Stimulated activated CD4-positive, alpha-beta T cell treated with anti-CD3 and anti-CD28 coated beads, Interleukin-1b, Interleukin-23, amount 100 ng/mL, for 1 hour (primary cell): ENCODE data around the gene WASF1.

Source experiments
- DNase-seq, 2 donors: peaks; one replicate each; pipeline ENCODE4 v3.0.0-alpha.2; 2020; ENCODE audit warnings: low read depth in 2 of 2

WASF1 gene

DNA sequence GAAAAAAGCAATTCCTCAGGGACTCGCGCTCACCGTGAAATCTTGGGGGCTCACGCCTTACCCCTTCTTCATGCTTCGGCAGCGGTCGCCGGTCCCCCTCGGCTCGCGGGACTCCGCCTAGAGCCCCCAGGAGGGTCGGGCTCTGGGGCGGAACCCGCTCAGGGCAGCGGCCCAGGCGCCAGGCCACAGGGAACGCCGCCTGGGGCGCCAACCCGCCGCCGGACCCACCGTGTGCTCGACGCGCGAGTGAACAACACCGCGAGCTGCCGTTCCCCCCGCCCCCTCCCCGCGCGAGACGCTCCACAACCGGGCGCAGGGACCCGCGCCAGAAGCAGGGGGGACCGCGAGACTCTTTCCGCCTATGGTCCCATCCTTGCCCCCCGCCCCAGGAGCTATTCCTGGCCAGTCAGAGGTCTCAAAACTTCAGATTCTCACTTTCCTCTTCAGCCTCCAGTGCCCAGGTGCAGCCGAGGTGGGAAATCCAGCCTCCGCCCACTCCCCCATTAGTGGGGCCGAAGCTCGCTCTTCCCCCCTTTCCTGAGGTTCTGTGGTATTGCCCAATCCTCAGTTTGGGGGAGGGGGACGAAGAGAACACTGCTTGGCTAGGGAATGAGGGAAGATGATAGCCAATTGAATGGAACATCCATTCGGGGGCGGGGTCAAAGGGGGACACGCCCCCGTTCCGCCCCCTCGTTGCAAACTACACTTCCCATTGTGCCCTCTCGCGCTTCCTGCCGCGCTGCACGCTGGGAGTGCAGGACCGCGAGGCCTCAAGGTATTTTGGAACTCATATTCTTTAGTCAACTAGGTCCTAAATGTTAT is at the start of gene WASF1:
TSS of gene WASF1 (minus strand) at position 265 of the 822 bp plus-strand sequence. CDS start 52,069 bp downstream, outside the sequence.
- peak; percentile 62 to 81 for DNase-seq

DNA sequence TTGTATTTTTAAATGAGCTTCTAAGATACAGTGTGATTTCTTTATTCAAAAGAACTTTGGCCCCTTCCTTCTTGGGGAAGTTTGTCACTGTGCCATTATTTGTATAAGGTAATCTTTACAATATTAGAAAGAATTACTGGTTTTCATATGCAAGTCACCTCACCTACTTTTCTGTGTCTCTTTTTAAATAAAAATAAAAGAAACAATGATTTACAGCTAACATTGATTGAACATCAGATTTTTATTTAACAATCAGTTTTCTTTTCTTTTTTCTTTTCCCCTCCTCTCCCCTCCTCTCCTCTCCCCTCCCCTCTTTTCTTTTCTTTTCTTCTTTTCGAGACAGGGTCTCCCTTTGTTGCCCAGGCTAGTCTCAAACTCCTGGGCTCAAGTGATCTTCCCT is 46.8 kb upstream of the WASF1 start:
- DNase-seq, result no peak

DNA sequence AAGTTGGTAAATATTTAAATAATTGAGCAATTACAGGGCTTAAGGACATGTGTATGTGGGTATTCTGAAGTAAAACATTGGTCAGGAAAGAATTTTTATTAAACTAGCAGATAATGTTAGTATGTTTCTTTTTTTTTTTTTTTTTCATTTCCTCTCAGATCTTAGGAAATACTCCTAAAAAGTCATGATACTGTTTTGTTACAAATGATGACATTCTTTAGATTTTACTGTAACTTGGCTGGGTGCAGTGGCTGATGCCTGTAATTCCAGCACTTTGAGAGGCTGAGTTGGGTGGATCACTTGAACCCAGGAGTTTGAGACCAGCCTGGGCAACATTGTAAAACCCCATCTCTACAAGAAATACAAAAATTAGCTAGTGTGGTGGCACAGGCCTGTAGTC is 42.3 kb upstream of the WASF1 start:
- no peak for DNase-seq

DNA sequence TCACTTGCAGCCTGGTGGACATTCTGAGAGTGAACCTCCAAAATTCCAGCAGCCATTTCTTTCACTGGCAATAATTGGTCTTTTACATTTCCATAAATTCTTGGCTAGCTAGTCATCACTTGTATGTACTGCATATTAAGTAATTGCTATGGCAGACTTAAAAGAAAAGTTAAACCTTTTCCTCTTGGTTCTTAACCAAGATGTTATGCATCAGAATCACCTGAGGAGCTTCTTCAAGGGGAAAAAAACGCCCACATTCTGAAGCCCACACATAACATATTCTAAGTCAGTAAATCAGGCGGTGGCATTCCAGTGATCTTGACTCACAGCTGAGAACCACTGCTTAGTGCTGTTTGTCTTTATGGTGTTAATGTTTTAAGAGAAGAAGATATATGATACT is 37.8 kb upstream of the WASF1 start:
- DNase-seq, result no peak

DNA sequence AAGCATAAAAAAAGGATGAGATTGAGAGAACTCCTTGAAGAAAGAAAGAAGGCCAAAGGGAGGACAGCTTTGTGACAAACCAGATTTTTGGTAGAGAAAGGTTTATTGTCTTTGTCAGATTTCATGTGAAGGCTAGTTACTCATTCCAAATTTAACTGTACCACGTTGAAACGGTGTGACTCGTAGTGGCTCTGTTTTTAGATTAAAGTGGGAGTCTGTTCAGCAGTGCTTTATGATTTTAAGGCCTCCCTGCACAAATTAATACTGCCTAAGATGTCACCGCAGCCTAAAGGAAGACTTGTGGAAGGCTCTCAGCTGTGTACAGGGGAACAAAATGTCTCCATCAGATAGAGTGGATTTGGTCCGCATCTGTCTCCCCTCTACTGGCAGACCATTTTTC is 36.7 kb upstream of the WASF1 start:
- no peak for DNase-seq

DNA sequence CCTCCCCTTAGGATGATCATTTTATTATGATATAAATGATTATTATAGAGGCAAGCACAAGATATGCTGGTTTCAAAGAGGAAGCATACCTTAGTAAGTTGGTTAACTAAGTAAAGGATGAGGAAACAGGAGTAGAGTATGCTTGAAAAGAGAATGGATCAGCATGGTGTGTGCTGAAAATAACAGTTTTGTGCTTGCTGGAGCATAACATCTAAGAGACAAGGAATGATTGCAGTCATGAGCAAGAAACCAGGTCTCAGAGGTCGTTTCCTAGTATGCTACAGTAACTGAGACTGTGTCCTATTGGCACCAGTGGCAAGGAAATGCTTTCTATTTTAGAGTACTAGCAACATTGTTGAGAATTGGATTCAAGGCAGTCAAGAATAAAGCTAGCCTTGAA is 34.9 kb upstream of the WASF1 start:
- no peak for DNase-seq

DNA sequence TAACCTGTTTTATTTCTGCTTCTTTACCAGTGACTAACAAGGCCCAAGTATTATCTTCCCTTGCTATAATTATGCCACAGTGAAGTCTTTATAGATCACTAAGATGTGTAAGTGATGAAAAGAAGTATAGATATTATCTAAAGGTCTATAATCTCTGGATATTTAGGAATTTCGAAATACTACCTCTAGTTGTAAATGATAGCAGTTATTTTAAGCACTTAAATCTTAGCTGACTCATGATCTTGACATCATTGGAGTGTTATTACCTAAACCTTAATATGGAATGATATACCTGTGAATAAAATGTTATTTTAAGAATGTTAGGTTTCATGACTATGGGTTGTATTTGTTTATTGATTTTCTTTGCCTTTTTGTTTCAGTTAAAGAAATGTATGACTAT is 32.3 kb upstream of the WASF1 start:
- DNase-seq, result no peak

DNA sequence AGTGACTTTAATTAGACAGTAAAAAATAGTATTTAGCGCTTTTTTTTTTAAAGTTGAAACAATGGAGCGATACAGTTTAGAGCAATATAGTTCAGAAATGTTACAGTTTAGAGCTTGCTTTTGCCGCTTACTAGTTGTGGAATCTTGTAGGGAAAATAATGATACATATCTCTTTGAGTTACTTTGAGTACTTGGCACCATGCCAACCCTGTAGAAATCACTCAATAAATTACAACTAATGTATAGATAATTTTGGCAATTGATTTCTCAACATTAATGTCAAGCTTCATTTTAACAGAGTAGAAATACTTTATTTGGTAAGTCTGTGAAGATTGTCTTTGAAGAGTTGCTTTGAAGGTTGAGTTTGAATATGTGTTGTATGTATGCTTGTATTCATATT is 28.2 kb upstream of the WASF1 start:
- DNase-seq, result no peak

DNA sequence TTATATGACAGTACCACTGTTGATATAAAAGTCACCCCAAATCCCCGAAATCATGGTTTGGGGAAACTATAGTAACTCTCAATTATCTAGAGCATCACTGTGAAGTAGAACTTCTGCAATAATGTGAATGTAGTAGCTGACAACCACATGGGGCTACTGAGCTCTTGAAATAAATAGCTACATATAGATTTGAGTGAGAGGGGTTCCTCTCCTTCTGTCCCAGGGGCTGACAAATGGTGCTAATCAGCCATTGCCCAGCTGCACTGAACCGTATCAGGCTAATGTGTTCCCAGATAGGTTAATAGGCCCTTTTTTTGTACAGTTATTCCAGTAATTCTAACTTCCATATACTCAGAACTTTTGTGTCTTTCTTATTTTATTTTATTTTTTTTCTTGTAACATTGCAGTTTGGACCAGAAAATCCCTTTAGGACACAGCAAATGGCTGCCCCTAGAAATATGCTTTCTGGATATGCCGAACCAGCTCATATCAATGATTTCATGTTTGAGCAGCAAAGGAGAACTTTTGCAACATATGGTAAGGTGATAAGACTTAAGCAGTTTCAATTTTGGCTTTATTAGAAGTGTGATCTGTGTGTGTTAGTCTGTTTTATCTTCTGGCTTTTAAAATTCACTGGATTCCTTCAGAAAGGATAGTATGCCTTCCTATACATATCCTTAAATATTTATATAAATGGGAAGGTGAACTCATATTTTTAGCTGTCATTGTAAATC is 21.8 kb upstream of the WASF1 start:
- no peak for DNase-seq

DNA sequence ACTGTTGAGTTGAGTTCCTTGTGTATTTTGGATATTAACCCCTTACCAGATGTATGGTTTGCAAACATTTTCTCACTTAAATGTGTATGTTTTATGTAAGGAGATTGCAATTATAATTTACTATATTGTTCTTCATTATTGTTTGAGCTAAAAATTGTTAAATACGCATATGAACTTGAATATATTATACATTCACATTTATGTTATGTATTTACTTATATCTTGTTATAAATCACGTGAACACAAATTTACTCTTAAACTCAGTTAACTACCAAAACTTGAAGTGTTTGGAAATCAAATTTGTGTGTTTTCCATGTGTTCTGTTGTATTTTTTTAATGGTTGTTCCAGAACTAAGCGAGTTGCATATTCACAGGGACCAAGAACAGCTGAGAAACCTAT is 19.1 kb upstream of the WASF1 start:
- DNase-seq, result no peak

DNA sequence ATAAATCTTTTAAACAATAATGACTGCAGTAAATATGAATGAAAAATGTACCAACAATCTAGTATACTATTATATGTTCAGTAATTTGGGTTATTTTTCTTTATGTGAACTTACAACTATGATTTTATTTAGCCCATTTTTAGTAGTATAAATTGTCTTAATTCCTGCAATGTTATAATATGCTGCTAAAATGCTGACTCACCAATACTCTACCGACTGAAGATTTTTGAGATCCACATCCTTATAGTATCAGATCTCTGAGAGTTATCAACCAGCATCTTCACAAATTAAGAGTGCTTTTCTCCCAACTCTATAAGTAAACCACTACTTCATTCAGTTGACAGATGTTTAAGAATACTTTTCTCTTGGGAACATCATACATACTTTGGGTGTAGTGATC is 17.4 kb upstream of the WASF1 start:
- no peak for DNase-seq

DNA sequence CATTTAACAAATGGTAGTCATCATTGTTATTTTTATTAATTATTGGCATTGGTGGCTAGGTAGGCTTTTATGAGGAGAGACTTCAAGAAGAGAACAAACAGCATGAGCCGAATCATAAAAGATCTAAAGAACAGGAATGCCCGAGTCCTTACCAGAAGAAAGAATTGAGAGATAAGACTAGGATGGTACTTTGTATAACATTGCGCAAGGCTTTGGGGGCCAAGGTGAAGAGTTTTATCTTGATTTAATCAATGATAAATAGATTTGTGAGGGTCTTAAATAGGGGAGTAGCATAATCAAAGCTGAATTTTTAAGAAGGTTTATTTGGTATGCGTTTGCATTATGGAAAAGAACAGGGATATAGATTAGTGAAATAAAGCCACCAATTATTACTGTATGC is 16.2 kb upstream of the WASF1 start:
- no peak for DNase-seq

DNA sequence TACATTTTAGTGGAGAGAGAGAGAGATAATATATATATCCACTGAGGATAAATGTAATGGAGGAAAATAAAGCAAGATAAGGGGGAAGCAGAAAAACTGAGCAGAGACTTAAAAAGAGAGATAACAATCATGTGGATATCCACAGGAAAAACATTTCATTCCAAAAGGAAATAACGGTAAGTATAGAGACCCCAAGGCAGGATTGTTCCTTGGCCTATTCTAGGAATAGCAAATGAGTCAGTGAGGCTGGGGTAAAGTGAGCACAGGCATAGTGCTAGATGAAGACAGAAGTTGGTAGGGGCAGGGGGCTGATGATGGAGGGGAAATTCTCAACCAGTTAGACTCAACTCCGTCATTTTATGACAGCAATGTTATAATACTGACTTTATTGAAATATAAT is 12.0 kb upstream of the WASF1 start:
- DNase-seq, result no peak

DNA sequence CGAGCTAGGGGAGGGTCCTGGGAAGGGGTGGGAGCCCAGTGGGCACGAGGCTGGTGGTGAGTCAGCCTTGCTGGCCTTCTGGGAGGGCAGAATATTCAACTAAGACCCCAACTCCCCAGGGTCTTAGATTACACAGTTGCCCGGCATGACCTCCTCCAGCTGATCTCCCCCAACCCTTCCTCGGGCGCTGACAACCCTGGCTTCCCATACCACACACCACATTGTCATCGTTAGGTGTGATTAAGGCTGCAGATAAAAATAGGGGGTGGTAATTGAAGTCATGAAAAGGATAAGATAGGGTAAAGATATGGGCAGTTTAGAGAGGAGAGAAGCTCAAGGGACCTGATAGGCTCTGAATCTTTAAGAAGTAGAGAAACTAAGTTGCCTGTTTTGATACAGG is 11.3 kb upstream of the WASF1 start:
- no peak for DNase-seq

DNA sequence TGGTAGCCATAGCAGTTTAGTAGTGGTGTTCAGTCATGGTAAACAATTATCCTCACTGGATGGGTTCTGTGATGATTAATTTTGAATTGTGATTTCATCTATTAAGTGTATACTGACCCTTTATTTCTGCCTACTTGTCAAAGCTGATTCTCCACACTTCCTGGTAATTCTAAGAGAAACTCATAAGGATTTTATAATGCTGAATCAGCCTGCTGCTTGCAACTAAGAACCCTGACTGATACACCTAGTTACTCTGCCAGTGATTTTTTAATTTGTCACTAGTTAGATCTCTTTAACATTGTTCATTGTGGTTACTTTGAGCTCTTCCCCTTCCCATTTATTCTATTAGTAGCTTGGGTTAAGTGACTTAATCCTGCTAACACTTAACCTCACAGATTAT is 9.3 kb upstream of the WASF1 start:
- DNase-seq, result no peak

DNA sequence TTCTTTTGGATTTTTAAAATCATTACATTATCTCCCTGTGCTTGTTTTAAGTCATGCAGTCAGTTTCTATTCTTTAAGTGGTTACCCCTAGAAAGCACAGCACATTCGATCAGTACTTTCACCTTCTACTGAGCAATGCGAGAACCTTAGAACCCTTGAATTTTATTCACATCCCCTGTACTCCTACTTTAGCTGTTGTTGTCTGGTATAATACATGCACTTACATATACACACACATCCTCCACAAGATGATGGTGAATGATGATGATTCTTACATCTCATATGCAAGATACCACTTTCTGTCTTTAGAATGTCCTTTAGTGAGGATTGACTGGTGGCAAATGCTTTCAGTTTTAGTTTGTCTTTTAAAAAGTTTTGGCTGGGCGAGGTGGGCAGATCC is 6.4 kb upstream of the WASF1 start:
- no peak for DNase-seq

DNA sequence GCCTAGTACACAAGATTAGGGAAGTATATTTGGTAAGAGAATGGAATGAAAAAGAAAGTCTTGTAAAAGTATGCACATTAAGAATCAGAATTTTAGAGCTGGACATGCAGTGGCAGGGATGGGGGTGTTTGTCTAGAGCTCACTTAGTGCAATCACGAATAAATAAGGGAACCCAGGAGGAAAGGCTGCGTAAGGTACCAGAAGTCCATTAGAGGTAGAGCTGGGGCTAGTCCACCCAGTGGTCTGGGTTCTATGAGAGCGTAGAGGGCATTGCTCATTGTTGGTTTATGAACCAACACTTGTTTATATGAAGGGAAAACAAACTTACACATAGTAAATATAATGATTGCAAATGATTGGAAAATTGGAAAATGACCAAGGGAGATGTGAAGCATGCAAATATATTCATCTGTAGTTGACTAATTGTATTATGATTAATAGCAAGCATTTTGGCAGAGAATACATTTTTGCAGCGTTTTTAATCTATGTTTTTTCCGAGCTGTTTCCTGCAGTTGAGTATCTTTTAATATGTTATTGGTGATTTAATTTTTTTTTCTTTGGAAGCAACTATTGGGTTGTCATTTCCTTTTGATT is 3.9 kb upstream of the WASF1 start:
- DNase-seq, result no peak

DNA sequence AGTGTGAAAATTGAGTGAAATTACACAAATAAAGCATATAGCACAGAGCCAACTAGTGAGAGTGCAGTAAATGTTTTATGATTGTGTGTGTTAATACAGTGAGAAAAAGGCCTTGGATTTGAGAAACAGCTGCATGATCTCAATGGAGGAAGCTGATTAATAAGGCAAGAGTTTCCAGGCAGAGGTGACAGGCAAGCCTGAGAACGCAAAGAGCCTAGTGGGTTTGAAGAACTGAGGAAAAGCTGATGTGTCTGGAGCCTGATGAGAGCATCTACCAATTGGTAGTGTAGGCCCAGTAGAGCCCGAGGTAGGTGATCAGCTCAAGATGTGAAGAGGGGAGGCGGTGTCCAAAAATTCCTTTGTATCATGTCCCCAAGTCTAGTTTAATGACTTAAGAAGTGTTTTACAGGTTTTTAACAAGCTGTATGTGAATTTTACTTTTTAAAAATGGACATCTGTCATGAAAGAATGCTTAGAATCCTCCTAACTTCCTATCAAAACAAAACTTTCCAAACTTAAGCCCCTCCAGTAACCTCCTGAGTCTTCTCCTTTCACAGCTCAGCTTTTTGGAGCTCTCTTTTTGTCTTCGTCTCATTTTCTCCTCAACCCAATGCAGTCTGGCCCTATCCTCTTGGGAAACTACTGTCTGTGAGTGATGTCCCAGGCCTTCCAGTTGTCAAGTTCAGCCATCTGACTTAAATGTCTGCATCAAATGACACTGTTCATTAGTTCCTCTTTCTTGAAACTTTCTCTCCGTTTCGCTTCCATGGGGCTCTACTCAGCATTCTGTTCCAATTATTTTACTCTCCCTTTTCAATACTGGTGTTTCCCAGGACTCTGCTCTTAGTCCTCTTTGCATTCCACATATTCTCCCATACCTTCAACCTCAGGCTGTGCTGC is 1.9 kb upstream of the WASF1 start:
- no peak for DNase-seq

DNA sequence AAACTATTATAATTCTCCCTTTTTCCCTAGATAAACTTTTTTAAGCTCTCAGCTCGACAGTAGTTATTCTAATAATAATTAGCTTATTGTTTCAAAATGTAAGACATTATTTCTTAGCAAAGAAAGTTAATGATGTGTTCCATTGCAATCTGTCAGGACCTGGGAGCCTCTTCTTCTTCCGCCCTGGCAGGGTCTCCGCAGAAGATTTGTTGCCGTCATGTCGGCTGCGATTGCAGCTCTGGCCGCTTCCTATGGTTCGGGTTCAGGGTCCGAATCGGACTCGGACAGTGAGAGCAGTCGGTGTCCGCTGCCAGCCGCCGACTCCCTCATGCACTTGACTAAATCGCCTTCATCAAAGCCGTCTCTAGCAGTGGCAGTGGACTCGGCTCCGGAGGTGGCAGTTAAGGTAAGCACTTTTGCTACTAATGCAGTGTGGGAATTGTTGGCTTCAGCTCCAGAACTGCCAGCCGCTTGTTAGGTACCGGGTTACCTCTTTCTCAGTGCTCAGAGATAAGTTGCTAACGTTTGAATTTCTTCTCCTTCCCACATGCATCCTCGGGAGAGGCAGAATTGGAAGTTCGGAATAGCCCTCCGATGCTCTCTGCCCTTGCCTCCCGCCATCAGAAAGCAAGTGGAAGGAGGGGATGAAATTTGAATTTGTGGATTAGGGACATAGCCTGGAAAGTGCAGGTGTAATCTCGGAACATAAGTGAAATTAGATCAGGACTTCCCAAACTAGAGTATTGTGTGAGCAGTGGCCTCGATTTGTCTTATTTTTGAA is 948 bp upstream of the WASF1 start, which contains the start of gene CDC40:
TSS of gene CDC40 (plus strand) at position 200 of the 781 bp plus-strand sequence. CDS start at position 218, 18 bp downstream.
- DNase-seq, result peak in 1 of 2 donors; percentile 10

DNA sequence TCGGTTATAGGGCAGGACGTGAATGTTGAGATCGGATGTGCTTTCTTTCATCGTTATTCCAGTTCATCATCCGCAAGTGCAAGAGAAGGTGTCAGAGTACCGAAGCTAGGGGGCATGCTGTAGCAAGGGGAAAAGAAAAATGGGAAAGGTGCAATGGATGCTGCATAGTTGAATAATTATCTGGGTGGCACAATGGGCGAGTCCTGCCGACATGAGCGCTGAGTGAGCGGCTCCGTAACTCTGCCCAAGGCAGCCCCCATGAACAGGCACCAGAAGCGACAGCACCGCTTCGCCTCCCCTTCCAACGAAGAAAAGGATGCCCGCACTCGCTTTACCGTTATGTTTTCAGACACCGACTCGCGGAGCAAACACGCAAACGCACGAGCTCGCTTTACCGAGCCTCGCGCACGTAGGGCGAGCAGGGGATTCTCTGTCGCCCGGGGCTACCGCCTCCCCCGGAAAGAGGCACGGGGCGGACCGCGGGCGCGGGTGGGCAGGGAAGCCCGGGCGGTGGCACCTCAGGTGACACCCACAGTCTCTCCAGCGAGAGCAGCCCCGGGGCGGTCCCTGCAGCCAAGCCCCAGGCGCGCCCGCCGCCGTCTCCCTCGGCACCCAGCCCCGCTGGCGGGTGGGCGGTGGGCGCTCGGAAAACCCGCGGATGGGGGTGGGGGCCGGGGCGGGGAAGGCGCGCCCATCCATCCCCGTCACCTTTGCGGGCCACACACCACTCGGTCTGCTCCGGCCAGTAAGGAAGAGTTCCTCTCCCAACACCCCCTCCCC is 654 bp downstream of the WASF1 start:
- peak in 1 of 2 donors; percentile 23 for DNase-seq
